ENCODE measurements around the gene ELAVL3.
A peak's percentile ranks its signal among the peaks of the same experiment; 100 is the strongest.
"Not testable (repeated sequence)": the region's sequence is repeated elsewhere in the genome, so short reads cannot be mapped to it uniquely, and the experiment has no call there.

Gene ELAVL3

DNA sequence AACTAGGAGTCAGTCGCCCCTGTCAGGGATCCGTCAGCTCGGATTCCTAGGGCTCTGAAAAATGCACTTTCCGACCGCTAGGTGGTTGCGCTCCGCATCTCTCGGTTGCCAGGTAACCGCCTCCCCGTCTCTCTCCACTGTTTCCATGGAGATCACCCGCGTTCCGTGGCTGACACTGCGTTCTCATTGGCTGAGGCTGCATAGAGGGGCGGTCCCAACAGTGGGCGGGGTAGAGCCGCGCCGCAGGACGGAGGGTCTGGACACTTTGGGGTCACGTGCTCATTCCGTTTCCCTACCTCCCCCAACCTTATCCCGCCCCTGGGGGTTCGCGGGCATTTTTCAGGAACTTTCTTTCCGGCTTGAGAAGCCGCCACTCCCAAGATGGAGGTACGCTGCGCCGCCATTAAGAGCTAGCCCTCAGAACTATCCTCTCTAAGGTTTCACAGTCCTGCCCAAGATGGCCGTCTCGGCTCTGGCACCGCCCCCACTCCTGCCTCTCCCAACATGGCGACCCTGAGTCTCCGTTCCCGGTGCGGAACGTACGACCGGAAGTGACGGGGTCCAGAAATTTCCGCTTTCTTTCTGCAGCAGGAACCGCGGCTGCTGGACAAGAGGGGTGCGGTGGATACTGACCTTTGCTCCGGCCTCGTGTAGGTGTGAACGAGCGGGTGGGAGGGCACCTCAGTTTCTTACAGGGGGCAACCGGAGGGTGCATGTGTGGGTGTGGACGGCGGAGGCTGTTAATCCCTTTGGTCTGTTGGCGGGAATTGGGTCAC, 45.6 kb downstream of the ELAVL3 start, which contains the start of the genes ODAD3 and PRKCSH:
Gene ODAD3 (minus strand): TSS at position 65 of the 776 bp plus-strand sequence. CDS start 105 bp downstream, outside the sequence.
Gene PRKCSH (plus strand): TSS at position 579 of the 776 bp plus-strand sequence. CDS start 483 bp downstream, outside the sequence.
- peak; percentile 100 for DNase-seq

DNA sequence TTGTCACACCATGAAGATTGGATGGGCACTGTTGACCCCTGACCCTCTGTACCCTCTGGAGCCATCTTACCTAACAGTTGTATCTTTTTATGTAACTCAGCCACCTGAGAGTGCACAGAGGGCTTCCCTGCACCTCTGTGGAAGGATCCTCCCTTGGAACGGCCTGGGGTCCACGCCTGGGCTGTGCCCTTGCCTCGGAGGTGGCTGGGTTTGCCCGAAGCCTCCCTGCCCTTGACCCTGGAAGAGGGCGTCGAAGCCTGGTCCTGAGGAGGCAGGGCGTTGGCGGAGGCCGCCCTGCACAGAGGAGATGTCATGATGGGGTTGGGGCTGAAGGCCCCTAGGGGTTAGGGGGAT, 46.2 kb downstream of the ELAVL3 start:
- no peak for DNase-seq

DNA sequence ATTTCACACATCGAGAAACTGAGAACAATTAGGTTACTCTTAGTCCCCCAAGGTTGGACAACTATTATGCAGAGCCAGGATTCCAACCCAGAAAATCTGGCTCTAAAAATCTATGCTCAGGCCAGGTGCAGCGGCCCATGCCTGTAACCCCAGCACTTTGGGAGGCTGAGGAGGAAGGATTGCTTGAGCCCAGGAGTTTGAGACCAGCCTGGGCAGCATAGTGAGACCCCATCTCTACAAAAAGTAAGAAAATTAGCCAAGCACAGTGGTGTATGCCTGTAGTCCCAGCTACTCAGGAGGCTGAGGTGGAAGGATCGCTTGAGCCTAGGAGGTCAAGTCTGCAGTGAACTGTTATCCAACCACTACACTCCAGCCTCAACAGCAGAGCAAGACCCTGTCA, 47.3 kb downstream of the ELAVL3 start:
- not testable (repeated sequence) for DNase-seq

DNA sequence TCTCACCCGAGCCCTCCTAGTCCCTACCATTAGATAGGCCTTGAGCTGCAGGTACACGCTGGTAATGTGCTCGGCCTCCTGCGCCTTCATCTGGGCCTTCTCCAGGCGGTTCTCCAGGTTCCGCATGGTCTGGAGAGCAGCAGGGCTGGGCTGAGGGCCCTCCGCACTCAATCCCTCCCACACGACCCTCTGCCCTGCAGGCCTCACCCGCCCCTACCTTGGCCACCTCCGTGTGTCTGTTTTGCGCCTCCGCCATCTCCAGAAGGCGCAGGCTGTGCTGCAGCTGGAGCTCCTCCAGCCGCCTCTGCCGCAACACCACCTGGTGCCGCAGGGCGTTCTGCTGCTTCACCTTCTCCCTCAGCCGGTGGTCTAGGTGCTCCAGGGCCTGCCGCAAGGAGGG, 54.2 kb downstream of the ELAVL3 start:
- no peak for DNase-seq

DNA sequence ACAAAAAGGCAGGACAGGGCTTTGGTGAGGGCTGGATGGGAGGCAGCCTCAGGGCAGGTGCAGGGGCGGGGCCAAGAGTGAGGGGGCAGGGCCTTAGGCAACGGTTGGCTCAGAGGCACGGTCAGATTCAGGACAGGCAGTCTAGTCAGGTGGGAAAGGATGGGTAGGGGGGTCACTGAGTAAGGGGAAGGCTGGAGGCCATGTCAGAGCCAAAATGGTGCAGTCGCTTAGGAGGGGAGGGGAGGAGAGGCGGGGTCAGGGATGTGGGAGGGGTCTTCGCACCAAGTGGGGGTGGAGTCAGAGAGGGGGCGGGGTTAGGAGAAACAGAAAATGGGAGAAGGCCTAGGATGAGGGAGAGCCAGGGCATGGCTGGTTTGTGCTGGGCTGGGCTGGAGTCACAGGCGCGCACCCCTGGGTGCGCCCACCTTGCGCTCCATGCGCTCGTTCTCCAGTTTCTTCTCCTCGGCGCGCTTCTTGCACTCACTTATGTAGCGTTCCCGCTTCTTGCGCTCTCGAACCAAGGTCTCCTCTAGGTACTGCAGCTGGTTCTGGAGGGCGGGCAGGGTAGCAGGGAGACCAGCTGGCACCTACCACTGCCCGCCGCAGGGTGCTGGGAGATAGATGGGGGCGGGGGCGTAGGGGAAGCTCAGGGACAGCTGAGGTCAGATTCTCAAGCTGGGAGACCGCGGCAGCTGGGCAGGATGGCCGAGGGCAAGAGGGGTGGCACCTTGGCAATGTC, 55.0 kb downstream of the ELAVL3 start:
- DNase-seq, result no peak

DNA sequence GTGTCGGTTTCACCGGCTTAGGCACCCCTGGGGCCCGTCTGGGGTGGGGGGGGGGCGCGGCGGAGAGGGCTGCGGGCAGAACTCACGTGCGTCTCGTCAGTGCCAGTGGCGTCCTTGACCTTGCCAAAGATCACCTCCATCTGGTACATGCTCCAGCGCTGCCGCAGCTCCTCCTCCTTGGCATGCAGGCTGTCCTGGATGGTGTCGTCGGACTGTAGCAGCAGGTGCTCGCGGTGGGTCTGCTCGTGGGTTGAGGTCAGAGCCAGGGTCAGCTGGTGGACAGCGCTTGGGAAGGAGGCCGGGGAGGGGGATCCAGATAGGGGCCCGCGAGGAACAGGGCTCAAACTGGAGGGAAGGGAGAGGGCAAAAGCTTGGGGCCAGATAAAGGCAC, 57.1 kb downstream of the ELAVL3 start:
- no peak for DNase-seq

DNA sequence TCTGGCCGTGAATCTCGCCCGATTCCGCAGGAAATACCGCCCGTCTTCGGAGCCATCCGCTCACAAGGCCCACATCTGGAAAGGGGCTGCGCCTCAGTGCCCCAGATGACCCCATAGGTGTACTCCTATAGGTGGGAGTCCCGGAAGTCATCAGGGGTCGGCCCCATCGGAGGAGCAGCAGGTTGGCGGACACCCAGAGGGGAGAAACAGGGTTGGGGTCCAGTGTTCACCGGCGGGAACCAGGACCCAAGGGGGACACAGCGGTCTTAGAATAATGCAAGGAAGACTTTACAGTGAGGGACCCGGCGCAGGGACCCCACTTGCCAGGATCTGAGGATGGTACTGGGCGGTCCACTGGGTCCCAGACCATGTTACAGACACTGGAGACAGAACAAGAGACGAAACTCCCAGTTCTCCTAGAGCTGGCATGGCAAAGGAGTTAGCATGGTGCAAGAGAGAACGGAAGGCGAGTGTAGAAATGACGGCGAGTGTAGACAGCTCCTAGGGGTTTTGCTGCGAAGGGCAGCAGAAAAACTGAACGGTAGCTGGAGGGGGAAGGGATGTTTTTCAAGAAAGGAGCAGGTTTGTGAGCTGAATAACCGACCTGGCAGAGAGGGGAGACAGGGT, 57.6 kb downstream of the ELAVL3 start:
- no peak for DNase-seq

DNA sequence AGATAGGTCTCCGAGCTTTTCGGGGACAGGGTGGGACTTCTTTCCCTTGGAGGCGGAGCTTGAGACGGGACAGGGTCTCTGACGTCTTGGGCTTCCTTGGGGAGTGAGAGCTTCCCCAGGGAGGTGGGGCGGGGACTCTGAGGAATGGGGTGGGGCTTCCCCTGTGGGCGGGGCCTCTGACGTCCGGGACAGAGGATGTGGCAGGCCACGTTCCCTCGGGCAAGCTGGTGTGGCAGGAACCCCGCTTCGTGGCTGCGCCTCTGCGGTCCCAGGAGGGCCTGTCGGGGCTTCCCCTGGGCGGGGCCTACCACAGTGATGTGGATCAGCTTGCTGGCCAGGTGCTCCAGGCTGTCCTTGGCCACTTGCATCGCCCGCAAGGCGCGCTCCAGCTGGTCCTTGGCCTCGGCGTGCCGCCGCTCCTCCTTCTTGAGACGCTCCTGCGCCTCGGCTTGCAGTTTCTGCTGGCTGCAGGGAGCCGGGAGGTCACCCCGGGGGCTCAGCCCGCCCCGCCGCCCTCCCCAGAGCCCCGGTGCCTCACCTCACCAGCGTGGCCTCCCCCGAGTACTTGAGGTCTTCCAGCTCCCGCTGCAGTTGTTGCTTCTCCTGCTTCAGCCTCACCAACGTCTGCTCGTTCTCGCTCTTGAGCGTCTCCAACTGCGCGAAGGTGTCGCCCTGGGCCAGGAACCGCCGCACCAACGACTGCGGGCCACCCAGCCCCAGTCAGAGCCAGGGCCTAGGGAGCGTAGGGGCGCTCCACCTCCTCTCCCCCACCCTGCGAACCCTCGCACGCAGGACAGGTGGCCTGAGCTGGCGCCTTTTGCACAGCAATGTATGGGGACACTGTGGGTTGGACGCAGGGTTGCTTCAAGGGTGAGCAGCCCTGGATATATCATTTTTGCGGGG, 58.4 kb downstream of the ELAVL3 start:
- DNase-seq, result peak; percentile 39

DNA sequence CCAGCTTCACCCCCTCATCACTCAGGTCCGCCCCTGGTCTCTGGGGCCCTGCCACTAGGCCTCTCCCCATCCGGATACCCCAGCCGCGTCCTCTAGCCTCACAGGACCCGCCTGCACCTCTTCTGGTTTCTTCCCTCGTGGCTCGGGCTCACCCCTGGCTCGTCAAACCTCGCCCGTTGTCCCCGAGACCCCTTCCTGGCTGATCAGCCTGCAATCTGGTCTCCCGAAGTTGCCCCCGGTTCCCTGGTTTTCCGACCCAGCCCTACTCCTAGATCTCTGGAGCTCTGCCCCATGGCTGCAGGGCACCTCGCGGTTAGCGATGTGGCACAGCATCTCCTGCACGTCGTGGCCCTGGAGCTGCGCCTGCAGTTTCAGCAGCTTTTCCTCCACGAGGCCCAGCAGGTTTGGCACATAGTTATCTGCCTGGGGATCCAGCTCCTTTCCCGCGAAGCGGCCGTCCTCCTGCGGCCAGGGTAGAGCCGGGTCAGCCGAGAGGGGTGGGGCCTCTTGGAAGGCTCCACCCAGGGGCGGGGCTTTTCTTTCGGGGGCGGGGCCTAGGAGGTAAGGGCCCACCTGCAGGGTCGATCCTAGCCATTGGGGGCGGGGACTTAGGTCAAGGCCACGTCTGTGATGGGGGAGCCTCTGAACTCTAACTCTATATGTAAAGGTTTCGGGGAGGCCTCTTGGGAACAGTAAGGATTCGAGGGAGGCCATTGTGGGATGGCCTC, 59.3 kb downstream of the ELAVL3 start:
- DNase-seq, result peak; percentile 6

DNA sequence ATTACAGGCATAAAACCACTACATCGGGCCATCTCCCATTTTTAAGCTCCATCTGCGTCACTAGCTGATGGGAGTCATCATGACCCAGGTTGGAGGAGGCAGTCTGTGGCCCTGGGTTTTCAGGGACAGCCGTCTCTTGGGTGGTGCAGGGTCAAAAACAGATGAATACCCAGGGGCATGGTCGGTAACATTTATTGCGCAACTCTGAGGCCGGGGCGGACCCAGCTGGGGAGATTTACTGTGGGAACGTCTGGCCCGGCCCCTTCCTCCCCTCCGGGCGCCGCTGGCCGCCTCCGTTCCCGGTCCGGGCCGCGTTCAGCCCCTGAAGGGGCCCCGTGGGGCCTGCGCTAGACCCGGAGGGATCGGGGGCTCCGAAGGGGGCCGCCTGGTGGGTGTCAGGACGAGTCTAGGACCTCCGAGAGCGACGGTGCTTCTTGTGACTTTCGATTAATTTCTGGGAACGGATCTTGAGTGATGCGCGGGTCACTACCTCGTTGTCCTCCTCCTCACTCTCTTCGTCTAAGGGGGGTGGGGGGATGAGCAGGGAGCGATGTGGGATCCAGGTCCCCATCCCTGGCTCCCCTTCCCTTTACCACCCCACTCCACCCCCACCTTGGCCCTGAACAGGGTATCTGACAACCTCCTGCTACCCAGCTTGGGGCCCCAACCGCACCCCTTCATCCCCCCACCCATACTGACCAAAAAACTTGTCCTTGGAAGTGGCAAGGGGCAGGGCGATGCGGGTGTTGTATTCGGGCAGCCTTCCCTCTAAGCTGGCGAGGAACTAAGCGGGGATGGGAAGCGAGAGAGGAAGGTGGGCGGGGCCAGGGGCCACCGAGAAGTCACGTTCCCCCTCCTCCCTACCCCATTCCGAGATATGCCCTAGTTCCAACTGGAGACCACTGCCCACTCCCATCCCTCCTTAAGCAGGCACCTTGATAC, 60.1 kb downstream of the ELAVL3 start:
- no peak for DNase-seq

DNA sequence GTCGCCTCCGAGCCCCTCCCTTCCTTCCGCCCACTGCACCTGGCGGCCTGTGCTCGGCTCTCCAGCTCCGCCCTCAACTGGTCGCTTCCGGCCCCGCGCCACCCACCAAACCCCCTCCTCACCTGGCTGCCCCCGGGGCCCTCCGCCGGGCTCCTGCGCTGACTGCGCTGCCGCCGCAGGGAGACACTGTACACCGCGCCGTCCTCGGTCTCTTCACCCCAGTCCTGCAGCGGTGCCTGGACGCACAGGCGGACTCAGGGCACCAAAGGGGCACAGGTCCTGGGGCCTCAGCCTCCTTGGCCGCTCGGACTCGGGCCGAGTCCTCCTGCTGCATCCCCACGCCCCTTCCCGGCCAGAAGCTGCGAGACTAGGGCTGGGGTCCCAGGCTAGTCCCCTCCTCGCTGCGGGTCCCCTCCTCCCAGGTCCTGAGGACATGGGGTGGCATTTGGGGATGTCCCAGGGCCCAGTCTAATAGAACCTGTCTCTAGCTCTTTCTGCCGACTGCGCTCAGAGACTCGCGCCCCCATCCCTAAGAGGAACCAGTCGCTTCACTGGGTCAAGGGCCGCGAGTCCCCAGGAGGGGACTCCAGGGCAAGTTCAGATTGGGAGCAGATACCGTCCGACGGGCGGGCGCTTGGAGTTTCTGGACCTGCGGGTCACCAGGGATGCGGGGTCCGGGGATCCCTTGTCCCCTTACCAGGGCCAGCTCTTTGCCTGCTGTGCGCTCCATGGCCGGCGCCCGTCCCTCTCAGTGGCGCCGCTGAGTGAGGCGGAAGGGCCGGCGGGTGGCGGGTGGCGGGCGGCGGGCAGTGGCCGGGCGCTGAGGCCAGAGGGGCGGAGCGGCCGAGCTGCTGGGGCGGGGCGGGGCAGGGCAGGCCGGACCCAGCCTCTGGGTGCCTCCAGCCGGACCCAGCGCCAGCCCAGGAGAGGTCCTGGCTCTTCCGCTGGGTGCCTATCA, 62.0 kb downstream of the ELAVL3 start, which contains the start of gene RGL3:
Gene RGL3 (minus strand): TSS at position 766 of the 958 bp plus-strand sequence. CDS start 36 bp downstream, at position 730.
- no peak for DNase-seq

DNA sequence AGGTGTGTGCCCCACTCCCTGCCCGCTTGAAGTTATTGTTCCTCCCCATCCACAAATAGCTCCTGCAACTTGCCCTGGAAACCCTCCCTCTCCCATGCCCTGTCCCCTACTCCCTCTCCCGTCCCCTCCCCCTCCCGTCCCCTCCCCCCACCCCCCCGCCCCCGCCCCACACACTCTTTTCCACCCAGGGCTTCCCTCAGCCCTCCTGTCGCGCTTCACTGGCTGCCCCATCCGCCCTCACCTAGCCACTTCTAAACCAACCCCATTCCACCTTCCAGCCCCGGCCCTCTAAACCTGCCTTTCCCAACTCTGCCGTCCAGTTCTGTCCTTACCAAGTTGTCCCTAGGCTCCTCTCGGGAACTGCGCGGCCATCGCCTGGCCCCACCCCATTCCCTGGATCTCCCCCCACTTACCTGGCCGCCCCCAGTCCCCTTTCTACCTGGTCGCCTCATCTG, 62.7 kb downstream of the ELAVL3 start:
- DNase-seq, result no peak

DNA sequence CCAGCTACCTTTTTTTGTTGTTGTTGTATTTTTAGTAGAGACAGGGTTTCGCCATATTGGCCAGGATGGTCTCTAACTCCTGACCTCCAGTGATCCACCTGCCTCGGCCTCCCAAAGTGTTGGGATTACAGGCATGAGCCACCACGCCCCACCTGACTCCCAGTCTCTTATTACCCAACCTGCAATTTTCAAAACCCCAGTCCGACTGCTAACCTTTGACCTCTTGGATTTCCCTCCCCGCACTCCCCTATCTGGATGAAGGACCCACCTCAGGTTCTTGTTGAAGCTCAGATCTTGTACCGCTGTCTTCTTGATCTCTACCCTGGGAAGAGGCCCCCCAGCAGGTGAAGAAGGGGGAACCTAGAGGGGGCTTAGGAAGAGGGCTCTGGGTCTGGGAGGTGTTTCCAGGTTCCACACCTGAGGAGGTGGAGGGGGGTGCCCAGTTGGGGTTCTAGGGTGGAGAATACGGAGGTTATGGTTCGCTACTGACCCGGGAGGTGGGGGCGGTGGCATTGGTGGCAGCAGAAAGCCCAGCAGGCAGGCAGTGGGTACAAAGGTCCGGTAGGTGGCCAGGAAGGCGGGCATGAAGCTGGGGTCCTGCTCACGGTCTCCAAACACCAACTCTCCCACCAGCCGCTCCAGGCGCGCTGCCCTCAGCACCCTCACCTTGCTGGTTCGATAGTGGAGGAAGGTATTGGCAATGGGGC, 64.3 kb downstream of the ELAVL3 start:
- no peak for DNase-seq

DNA sequence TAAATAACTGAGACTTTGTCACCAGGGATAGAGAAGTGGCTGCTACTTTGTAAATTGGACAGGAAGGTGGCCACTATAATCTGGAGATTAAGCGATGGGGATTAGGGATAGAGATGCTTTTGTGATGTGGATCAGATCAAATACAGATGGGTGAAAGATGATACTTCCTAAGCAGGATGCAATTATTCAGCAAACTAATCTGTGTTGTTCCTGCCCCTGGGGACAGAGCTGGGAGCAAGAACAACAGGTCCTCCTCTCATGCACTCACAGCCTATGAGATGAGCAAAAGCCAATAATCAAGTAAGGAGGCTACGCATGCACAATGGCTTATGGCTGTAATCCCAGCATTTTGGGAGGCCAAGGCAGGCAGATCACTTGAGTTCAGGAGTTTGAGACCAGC, 66.3 kb downstream of the ELAVL3 start:
- DNase-seq, result no peak

DNA sequence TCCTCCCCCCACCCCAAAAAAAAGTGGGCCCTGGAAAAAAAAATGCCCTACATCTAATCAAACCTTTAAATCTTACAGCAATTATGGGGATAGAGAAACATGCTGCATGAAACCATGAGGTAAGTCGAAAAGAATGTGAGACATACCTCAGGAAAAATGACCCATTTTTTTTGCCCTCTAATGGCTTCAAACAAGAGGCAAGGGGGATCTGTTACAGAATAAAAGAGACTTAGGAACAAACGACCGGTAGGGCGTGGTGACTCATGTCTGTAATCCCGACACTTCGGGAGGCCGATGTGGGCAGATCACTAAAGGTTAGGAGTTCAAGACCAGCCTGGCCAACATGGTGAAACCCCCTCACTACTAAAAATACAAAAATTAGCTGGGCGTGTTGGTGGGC, 70.2 kb downstream of the ELAVL3 start:
- no peak for DNase-seq

DNA sequence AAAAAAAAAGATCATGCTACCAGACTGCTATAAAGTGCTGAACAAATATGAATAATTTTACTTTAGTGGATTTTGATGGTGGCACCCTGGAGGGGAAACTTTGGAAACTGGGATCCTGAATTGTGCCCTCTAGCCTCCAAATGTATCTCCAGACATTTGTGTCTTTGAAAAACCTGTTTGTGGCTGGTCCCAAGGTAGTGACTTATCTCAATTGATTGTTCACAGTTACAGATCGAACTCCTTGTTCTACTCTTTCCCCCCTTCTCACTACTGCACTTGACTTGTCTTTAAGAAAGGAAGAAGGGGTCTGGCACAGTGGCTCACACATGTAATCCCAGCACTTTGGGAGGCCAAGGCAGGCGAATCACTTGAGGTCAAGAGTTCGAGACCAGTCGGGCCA, 72.3 kb downstream of the ELAVL3 start:
- no peak for DNase-seq

DNA sequence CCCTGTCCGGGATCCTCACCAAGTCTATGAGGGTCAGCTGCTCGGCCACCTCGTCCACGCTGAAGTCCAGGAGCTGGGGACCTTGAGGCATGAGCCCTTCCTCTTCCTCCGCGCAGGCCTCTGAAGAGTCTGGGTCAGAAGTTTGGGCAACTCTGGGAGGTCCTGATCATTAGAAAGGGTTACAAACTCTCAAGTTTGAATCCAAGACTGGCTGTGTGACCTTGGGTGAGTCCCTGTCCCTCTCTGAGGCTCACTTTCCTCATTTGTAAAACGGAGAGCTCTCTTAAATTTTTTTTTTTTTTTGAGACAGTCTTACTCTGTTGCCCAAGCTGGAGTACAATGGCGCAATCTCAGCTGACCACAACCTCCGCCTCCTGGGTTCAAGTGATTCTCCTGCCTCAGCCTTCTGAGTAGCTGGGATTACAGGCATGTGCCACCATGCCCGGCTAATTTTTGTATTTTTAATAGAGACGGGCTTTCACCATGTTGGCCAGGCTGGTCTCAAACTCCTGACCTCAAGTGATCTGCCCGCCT, 74.1 kb downstream of the ELAVL3 start:
- DNase-seq, result not testable (repeated sequence)
